DOHH2 (cell line): ENCODE measurements around the gene NSMF.

ENCODE experiments used
- H3F3A ChIP-seq: fragments of 200-600 bp; sonication (generic), shearing (Covaris generic); 2 replicates; pipeline ENCODE4 v1.6.0; 2016; ENCODE audit warnings: antibody characterized with exemption, mild to moderate bottlenecking; ENCODE audit not compliant: control insufficient read depth, insufficient read depth
- H3K27ac ChIP-seq: fragments of 200-600 bp; sonication (generic); 2 replicates; pipeline ENCODE4 v1.5.1; 2014; ENCODE audit warnings: low read depth, mild to moderate bottlenecking, low read length, moderate library complexity
- H3K27me3 ChIP-seq: fragments of 200-600 bp; sonication (generic); 2 replicates; pipeline ENCODE4 v1.6.1; 2014; ENCODE audit warnings: mild to moderate bottlenecking, low read length, mixed read lengths; ENCODE audit not compliant: control insufficient read depth
- H3K36me3 ChIP-seq: fragments of 200-600 bp; sonication (generic); 2 replicates; pipeline ENCODE4 v1.6.1; 2014; ENCODE audit warnings: mild to moderate bottlenecking, low read length, moderate library complexity, mixed read lengths; ENCODE audit not compliant: control insufficient read depth
- H3K4me1 ChIP-seq: fragments of 200-600 bp; sonication (generic); 2 replicates; pipeline ENCODE4 v1.6.1; 2014; ENCODE audit warnings: mild to moderate bottlenecking, low read length, mixed read lengths; ENCODE audit not compliant: control insufficient read depth
- H3K4me2 ChIP-seq: fragments of 200-600 bp; sonication (generic); 2 replicates; pipeline ENCODE4 v1.6.0; 2014; ENCODE audit warnings: mild to moderate bottlenecking, low read length, moderate library complexity
- H3K4me3 ChIP-seq: fragments of 200-600 bp; sonication (generic); 2 replicates; pipeline ENCODE4 v1.5.1; 2014; ENCODE audit warnings: mild to moderate bottlenecking, low read length, mixed read lengths
- H3K79me2 ChIP-seq: fragments of 200-600 bp; sonication (generic); 2 replicates; pipeline ENCODE4 v1.6.1; 2014; ENCODE audit warnings: mild to moderate bottlenecking, low read length, mixed read lengths; ENCODE audit not compliant: control insufficient read depth
- H3K9me2 ChIP-seq: fragments of 200-600 bp; sonication (generic); replicated peaks from 2 replicates; pipeline ENCODE4 v1.6.1; 2014; ENCODE audit warnings: mild to moderate bottlenecking, low read length, mixed read lengths; ENCODE audit not compliant: control insufficient read depth
- H3K9me3 ChIP-seq: fragments of 200-600 bp; sonication (generic); 2 replicates; pipeline ENCODE4 v1.6.1; 2014; ENCODE audit warnings: antibody characterized with exemption, low read length, mixed read lengths; ENCODE audit not compliant: control insufficient read depth, insufficient read depth
- H4K20me1 ChIP-seq: fragments of 200-600 bp; sonication (generic); 2 replicates; pipeline ENCODE4 v1.6.0; 2014; ENCODE audit warnings: low read depth, mild to moderate bottlenecking, antibody characterized with exemption, low read length, moderate library complexity; ENCODE audit not compliant: control insufficient read depth, insufficient read depth
- CTCF ChIP-seq: fragments of 200-600 bp; sonication (generic); IDR thresholded peaks from one replicate; pipeline ENCODE4 v1.5.1; 2014; ENCODE audit warnings: antibody characterized with exemption, mild to moderate bottlenecking, low read depth, low read length; ENCODE audit not compliant: poor library complexity, severe bottlenecking
- EZH2phosphoT487 ChIP-seq: fragments of 200-600 bp; sonication (generic); IDR thresholded peaks from 2 replicates; pipeline ENCODE4 v1.6.1; 2017; ENCODE audit warnings: borderline replicate concordance, mild to moderate bottlenecking, antibody characterized with exemption, low read length, moderate library complexity, mixed read lengths

Gene NSMF

GRCh38 chr9:137459152-137459600, at the start of gene NSMF:
Gene NSMF (minus strand): TSS chr9:137459334. CDS start chr9:137459102, 232 bp downstream.
- no peak for TF ChIP-seq EZH2phosphoT487
- no peak for TF ChIP-seq CTCF
- peaks cover 86% of the 10 kb centered on the region for H3K4me1 ChIP-seq
- no peaks in the 10 kb centered on the region for H3K9me2 ChIP-seq
- H3K79me2 ChIP-seq, result peaks cover 20% of the 10 kb centered on the region
- no peaks in the 10 kb centered on the region for H3K9me3 ChIP-seq
- H3F3A ChIP-seq, result no peaks in the 10 kb centered on the region
- H4K20me1 ChIP-seq, result no peaks in the 10 kb centered on the region; the same call in 1 of the 2 replicates
- H3K4me3 ChIP-seq, result peak within 1 kb of the TSS; percentile 88
- H3K36me3 ChIP-seq, result peaks cover 45% of the 10 kb centered on the region
- H3K27me3 ChIP-seq, result no peaks in the 10 kb centered on the region
- H3K4me2 ChIP-seq, result peak within 1 kb of the TSS; percentile 86
- peak within 1 kb of the TSS; percentile 22 for H3K27ac ChIP-seq

- TF ChIP-seq CTCF (no peak), EZH2phosphoT487 (no peak)
- peaks cover 9% of the 10 kb centered on the region for H3F3A ChIP-seq
- H3K27me3 ChIP-seq, result no peaks in the 10 kb centered on the region
- no peak overlapping the region for H3K4me3 ChIP-seq
- H3K9me3 ChIP-seq, result no peaks in the 10 kb centered on the region
- no peaks in the 10 kb centered on the region for H3K4me1 ChIP-seq
- no peaks in the 10 kb centered on the region for H3K79me2 ChIP-seq
- H3K27ac ChIP-seq, result no peak overlapping the region
- no peaks in the 10 kb centered on the region for H4K20me1 ChIP-seq
- no peaks in the 10 kb centered on the region for H3K36me3 ChIP-seq
- H3K4me2 ChIP-seq, result no peak overlapping the region
- no peaks in the 10 kb centered on the region for H3K9me2 ChIP-seq
Observed at GRCh38 chr9:137506702-137507171, 47.6 kb upstream of the NSMF start.

GRCh38 chr9:137506274-137506673, 47.1 kb upstream of the NSMF start:
- no peaks in the 10 kb centered on the region for H3K27me3 ChIP-seq
- H3K4me1 ChIP-seq, result no peaks in the 10 kb centered on the region
- H3K36me3 ChIP-seq, result no peaks in the 10 kb centered on the region
- peaks cover 9% of the 10 kb centered on the region for H3F3A ChIP-seq
- H3K9me3 ChIP-seq, result no peaks in the 10 kb centered on the region
- no peak overlapping the region for H3K4me2 ChIP-seq
- H3K9me2 ChIP-seq, result no peaks in the 10 kb centered on the region
- no peaks in the 10 kb centered on the region for H3K79me2 ChIP-seq
- no peak for TF ChIP-seq EZH2phosphoT487
- TF ChIP-seq CTCF, result no peak
- no peak overlapping the region for H3K27ac ChIP-seq
- no peaks in the 10 kb centered on the region for H4K20me1 ChIP-seq
- no peak overlapping the region for H3K4me3 ChIP-seq
